Body of pancreas (tissue), 4 donors: ENCODE data around the gene RDX. TPM values are rescaled to one million over a fixed set of nuclear protein-coding genes. Genes with fewer than 3 reads are reported as not detected.

ENCODE experiments used
- ATAC-seq: fragments of 150-250 bp; one replicate; pipeline ENCODE4 v1.9.1; 2016
- DNase-seq, 4 donors: peaks; one replicate each; pipeline ENCODE4 v3.0.0-alpha.2; 2019
- H3K27ac ChIP-seq, 4 donors: fragments of 200-600 bp; sonication (generic); 1 replicate in 3 of 4; 2 replicates in 1 of 4; pipeline versions ENCODE4 v1.5.1 to v1.6.1; 2016 to 2019; ENCODE audit warnings: mild to moderate bottlenecking in 1 of 4, mixed read lengths in 1 of 4, moderate library complexity in 1 of 4
- H3K27me3 ChIP-seq, 2 donors: fragments of 200-600 bp; sonication (generic); one replicate each; pipeline ENCODE4 v1.6.0; 2016; ENCODE audit warnings: mild to moderate bottlenecking in 1 of 2
- H3K36me3 ChIP-seq, 2 donors: fragments of 200-600 bp; sonication (generic); replicated peaks in 1 of 2; 2 replicates each; pipeline ENCODE4 v1.5.1; 2016; ENCODE audit warnings: low read depth in 2 of 2; ENCODE audit not compliant: insufficient read depth in 1 of 2
- H3K4me1 ChIP-seq: fragments of 200-600 bp; sonication (generic); one replicate; pipeline ENCODE4 v1.6.0; 2016
- H3K4me3 ChIP-seq, 2 donors: fragments of 200-600 bp; sonication (generic); 1 replicate in 1 of 2; 2 replicates in 1 of 2; pipeline ENCODE4 v1.5.1; 2016 to 2019
- H3K9me3 ChIP-seq, 3 donors: fragments of 200-600 bp; sonication (generic); 1 replicate in 2 of 3; 2 replicates in 1 of 3; pipeline ENCODE4 v1.5.1; 2016
- CTCF ChIP-seq, 7 experiments: fragments of 450-650 bp in 4 of 7; fragments of 200-600 bp in 3 of 7; sonication (generic) in 3 of 7; IDR thresholded peaks; one replicate each; pipeline ENCODE4 v1.5.1; 2016 to 2019; ENCODE audit warnings: antibody characterized with exemption in 7 of 7
- POLR2A ChIP-seq, 3 donors: fragments of 450-650 bp; IDR thresholded peaks; one replicate each; pipeline ENCODE4 v1.6.1; 2016; ENCODE audit warnings: antibody characterized with exemption in 3 of 3, mild to moderate bottlenecking in 2 of 3
- WGBS, 2 donors: methylation state at CpG; one replicate each; pipeline ENCODE4 v1.1.5; 2017; 5-methylcytosine and 5-hydroxymethylcytosine counted together
- intact Hi-C: fragments of 100-400 bp; cut with DNase I; formaldehyde crosslinking; loops from one replicate; pipeline ENCODE4 v1.15.1; 2023
- total RNA-seq, 2 donors: library from RNA; depleted of rRNA; stranded (reverse); fragments of >200 nt; gene quantifications; one replicate each; pipeline ENCODE4 v1.1.0, GENCODE V29; 2016

The RDX gene
- total RNA-seq, 2 donors from 2014 or later = 43.8 TPM

- intact Hi-C loops = no loop called here
- H3K4me1 ChIP-seq = no peaks in the 10 kb centered on the region
- peaks cover 3 to 9% of the 10 kb centered on the region in 2 donors for H3K36me3 ChIP-seq
- no peaks in the 10 kb centered on the region for H3K9me3 ChIP-seq
- no peak for DNase-seq
- H3K4me3 ChIP-seq = no peak overlapping the region
- no peaks in the 10 kb centered on the region for H3K27me3 ChIP-seq
- 94% methylated on average over 28 of the region's 28 CpGs for WGBS, 2 donors
- ATAC-seq = no peak
- H3K27ac ChIP-seq = no peak overlapping the region
- TF ChIP-seq CTCF (IDR thresholded peaks at IDR 0.05) (no peak), POLR2A (IDR thresholded peaks at IDR 0.05) (no peak)
Observed at GRCh38 chr11:110165039-110165925, 131.1 kb downstream of the RDX start.

GRCh38 chr11:110162216-110162615 lies 134.2 kb downstream of the RDX start:
- TF ChIP-seq POLR2A (IDR thresholded peaks at IDR 0.05) (no peak), CTCF (IDR thresholded peaks at IDR 0.05) (no peak)
- no peak for DNase-seq

GRCh38 chr11:110161061-110161460 lies 135.4 kb downstream of the RDX start:
- WGBS, 2 donors = 97 to 99% methylated on average over 9 of the region's 9 CpGs
- Histone ChIP-seq H3K4me1 (no peaks in the 10 kb centered on the region), H3K27ac (no peak overlapping the region), H3K4me3 (no peak overlapping the region), H3K27me3 (no peaks in the 10 kb centered on the region), H3K36me3 (peaks cover 6 to 9% of the 10 kb centered on the region in 2 donors), H3K9me3 (no peaks in the 10 kb centered on the region)
- DNase-seq (no peak), ATAC-seq (no peak)
- no peak for TF ChIP-seq CTCF (IDR thresholded peaks at IDR 0.05)
- TF ChIP-seq POLR2A (IDR thresholded peaks at IDR 0.05) = no peak
- intact Hi-C loops = no loop called here

More at GRCh38 chr11:110162216-110162615, 134.2 kb downstream of the RDX start:
- Histone ChIP-seq H3K9me3 (no peaks in the 10 kb centered on the region), H3K27ac (no peak overlapping the region), H3K36me3 (peaks cover 6 to 9% of the 10 kb centered on the region in 2 donors), H3K4me1 (no peaks in the 10 kb centered on the region), H3K4me3 (no peak overlapping the region), H3K27me3 (no peaks in the 10 kb centered on the region)
- intact Hi-C loops = no loop called here
- no peak for ATAC-seq

- Histone ChIP-seq H3K4me1 (no peaks in the 10 kb centered on the region), H3K4me3 (no peak overlapping the region), H3K36me3 (peaks cover 6 to 9% of the 10 kb centered on the region in 2 donors), H3K27me3 (no peaks in the 10 kb centered on the region), H3K27ac (no peak overlapping the region), H3K9me3 (no peaks in the 10 kb centered on the region)
- WGBS, 2 donors = 51 to 77% methylated on average over 2 of the region's 2 CpGs
- no peak for ATAC-seq
- TF ChIP-seq POLR2A (IDR thresholded peaks at IDR 0.05) (no peak), CTCF (IDR thresholded peaks at IDR 0.05) (no peak)
- intact Hi-C loops = no loop called here
- no peak for DNase-seq
Observed at GRCh38 chr11:110160437-110160836, 136.0 kb downstream of the RDX start.

GRCh38 chr11:110160016-110160415 lies 136.4 kb downstream of the RDX start:
- H3K27ac ChIP-seq = peak overlapping the region in 1 of 4 donors; percentile 1
- H3K9me3 ChIP-seq = no peaks in the 10 kb centered on the region
- ATAC-seq = no peak
- intact Hi-C loops = no loop called here
- peaks cover 6 to 9% of the 10 kb centered on the region in 2 donors for H3K36me3 ChIP-seq
- TF ChIP-seq CTCF (IDR thresholded peaks at IDR 0.05) = no peak
- TF ChIP-seq POLR2A (IDR thresholded peaks at IDR 0.05) = no peak
- no peaks in the 10 kb centered on the region for H3K27me3 ChIP-seq
- WGBS, 2 donors = 93 to 94% methylated on average over 3 of the region's 3 CpGs
- no peak overlapping the region for H3K4me3 ChIP-seq
- no peaks in the 10 kb centered on the region for H3K4me1 ChIP-seq
- DNase-seq = no peak
